ENCODE data around the gene IQCE.
A peak's percentile ranks its signal among the peaks of the same experiment; 100 is the strongest.

The IQCE gene

DNA sequence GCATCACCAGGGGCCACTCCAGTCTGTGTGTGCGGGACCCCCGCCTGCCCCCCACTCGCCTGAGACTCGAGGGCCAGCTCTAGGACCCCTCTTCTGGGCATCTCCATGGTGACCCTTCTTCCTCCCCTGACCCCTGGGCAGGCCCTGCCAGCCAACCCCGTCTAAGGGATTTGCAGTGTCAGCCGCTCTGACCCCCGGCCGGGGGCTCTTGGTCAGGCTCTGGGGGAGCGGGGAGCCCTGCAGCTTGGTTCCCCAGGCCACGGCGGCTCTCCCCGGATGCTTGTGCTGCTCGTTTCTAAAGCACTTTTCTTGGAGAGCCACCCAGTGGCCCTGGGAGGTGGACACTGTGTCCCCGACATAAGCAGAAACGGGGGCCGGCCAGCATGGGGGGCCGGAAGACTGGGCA, 78.3 kb downstream of the IQCE start:
- DNase-seq, result no peak

DNA sequence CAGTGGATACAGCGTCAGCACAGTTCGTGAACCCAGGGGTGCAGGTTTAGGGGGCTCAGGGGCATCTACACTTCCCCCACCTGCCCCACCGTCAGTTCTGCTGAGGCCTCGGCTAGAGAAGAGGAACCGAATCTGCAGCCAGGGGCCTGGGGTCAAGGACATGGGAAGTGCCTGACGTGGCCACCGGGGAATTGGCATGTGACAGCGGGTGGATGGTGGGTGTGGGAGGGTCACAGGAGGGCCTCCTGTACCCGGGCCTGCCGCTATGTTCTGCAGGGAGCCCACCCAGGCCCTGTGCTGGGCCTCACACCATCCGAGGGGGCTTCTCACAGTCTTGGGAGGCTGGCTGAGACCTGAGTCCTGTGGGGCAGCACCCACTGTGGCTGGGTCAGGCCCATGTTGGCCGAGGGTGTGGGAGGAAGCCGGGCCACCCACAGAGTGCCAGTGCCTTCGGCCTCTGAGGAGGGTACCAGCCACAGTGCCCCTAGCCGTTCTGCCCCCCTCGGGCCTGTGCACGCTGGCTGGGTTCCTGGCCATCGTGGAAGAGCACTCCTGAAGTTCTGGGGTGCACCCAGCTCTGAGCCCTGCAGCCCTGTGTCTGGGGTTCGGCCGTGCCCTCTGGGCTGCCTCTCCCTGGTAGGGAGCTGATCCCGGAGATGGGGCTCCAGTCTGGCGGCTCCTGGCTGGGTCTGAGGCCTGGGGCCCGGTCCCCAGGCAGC, 78.9 kb downstream of the IQCE start:
- no peak for DNase-seq

DNA sequence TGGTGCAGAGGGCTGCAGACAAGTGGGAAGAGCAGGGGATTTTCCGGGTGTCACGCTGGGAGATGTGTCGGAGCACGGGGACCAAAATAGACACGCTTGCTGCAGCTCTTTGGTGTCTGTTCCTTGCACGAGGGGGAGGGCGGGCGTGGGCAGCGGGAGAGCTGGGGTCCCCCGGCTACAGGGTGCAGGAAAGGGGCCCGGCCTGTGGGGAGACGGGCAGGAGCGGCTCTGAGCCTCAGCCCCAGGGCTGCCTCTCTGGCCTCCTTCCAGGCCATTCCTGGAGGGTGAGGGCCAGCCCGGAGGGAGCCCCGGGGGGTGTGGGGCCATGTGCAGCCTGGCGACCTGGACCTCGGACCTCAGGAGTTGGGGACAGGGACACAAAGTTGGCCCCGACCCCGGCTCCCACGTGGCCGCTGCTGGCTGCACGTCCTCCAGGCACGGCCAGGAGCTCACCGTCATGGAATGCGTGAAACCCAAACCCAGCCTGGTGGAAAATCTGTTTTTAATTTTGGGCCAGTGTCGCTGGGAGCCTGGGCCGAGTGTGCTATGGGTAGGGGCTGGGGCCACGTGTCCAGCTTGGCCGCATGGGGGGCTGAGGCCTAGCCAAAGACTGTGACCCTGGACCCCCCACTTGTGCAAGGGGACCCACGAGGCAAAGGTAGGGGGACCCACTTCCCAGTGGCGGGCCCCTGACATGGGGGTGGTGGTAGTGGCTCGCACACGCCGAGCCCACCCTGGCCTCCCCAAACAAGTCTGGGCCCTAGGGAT, 79.6 kb downstream of the IQCE start:
- DNase-seq, result no peak

DNA sequence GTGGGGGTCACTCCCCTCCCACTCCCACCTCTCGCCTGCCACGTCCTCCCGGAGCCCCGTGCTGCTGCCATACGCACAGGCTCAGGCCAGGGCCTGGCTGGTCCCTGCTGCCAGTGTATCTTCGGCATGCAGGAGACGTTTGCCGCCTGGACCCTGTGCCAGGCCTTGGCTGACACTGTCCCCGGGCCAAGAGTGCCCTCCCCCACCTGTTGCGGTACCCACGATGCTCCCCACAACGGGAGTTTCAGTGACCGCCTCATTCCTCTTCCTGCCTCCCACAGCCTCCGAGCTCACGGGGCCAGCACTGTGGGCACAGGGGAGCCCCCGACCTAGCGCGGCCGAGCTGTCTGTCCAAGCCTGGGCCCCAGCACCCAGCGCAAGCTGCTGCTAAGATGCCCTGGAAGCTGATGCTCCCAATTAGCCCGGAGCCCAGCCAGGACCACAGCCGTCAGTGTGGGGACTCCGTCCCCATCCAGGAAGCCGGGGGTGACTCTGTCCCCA, 80.5 kb downstream of the IQCE start:
- no peak for DNase-seq

DNA sequence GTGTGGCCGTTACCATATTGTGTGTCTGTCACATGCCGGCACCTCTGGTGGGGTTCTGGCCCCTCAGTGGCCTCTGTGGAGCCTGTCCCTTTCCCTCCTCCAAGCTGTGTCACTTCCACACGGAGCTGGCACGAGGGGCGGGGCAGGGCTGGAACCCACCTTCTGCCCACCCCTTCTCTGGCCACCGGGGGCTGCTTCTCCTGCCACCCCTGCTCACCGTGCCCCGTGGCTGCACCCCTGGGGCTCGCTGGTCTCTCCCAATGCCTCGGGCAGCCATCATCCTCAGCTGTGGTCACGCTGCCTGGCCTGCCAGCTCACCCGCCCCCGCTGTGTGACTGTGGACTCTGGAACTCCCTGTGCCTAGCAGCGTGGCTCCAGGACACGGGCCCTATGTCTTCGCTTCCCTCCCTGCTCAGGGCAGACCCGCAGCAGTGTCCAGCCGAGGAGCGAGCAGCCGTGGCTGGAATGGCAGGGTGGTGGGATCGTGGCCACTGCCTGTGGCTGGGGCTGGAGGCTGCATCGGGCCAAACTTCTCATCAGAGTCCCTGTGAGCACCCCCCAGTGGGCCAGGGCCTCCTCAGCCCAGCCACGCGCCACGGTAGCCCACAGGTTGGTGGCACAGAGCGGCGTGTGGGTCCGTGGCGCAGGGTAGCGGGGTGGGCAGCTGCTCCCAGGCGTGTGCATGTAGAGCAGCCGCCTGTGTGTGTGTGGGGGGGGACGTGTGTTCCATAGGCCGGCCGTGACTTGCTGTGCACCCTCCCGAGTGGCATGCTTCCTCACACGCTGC, 81.1 kb downstream of the IQCE start:
- DNase-seq, result no peak

DNA sequence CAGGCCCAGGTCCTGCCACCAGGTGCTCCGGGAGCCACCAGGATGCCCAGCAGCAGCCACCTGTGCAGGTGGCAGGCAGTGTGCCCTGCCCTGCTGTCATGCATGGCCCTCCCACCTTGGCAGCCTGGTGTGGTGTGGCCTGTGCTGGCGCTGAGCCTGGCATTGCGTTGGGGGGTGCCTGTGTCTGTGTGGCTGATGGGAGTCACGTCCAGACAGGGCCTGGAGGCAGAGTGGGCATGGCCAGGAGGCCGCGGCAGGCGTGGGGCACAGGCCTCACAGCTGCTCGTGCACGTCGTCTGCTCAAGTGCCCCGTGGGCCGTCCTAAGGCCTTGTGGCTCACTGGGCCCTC, 81.7 kb downstream of the IQCE start:
- no peak for DNase-seq

DNA sequence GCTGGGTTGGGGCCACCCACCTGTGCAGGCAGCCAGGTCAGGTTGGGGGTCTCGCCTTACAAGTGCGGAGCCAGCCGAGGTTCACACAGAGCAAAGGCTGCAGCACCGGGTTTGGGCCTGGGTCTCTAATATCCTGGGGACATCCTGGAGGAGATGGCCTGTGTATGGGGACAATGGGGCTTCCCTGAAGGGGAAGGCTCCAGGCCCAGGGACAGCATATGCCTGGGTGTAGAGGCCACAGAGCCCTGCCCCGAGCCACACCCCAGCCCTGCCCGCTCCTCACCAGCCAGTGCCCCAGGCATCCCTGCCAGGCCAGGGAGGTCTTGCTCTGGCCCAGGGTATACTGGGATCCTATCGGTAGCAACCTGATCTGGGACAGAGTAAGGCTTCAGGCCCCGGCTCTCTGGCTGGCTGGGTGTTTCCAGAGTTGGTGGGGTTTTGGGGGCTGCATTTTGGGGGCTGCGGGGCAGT, 82.1 kb downstream of the IQCE start:
- DNase-seq, result no peak

DNA sequence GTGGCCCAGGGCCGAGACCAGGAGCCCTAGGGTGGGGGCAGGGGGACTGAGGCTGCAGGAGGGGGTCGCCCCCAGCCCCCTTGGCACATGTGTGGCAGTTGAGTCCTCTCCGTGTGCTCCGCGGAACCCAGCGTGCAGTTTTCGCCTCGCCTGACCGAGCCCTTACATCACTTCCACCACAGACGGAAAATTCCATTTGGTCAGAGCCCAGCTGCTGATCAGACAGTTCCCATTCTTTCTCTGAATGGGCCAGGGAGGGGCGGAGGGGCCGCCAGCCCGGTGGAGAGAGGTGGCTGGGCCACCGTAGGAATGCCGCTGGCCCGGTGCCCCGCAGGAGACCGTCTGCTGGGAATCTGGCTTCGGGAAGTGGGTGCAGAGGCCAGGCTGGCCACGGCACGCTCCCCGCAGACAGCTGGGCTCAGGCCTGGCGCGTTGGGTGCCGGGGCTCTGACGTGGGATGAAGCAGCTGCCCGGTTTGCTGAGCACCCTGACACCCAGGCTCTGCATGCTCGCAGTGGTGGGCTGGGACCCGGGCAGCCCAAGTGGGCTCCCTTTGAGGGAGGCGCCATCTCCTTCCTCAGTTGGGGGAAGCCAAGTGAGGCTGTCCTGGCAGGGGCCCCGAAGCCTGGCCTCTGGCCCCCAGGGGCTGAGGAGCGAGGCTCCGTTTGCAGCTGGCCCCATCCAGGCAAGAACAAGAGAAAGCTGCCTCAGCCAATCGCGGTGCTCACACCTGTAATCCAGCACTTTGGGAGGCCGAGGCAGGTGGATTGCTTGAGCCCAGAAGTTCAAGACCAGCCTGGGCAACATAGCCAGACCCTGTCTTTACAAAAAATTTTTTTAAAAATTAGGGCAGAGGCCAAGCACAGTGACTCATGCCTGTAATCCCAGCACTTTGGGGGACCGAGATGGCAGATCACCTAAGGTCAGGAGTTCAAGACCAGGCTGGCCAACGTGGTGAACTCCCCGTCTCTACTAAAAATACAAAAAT, 82.9 kb downstream of the IQCE start:
- DNase-seq, result peak in 1 of 2 experiments; percentile 16

DNA sequence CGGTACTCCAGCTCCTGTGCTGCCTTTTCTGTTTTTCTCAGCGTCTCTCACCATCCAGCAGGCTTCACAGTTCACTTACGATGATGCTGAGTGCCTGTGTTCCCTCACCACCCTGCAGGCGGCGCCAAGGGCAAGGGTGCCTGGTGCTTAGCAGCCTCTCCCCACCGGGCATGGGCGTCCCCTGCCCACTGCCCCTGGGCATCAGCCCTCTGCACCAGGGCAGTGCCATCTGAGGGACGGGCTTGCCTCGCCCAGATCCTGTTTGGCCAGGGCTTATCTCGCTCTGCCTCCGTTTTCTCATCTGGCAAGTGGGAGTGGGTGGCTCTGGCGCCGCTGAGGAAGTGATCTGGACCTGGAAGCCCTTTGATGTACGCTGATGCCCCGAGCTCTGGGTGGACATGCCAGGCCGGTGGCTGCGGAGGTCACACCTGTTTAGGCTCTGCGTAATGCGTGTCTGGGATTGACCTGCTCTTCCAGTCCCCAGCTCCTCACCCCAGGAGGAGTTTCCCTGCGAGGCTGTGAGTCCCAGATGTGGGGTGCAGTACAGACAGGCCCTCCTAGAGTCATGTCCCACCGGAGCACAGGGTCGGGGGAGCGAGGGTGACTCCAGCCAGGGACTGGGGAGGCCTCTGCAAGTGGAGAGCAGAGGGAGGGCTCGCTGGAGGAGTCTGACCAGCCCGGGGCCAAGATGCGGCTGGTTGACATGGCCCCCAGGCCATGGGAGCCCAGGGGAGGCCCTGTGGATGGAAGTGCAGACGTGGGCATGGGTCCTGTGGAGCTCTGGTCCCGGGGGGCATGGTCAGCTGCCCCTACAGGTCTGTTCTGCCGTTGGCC, 84.8 kb downstream of the IQCE start:
- no peak for DNase-seq

DNA sequence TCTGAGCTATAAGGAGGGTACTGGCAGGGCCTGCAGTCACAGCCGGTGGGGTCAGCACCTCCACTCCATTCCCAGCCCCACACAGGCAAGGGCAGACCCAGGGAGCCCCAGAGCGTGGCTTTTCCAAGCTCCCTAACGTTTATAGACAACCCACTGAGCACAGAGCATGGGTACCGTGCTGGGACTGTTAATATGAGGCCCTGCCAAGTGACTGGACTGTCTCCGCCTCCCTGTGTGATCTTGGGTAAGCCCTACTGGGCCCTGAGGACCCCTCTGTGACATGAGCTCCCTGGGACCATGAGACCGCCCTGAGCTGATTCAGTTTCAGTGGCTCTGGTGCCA, 85.4 kb downstream of the IQCE start:
- DNase-seq, result no peak

DNA sequence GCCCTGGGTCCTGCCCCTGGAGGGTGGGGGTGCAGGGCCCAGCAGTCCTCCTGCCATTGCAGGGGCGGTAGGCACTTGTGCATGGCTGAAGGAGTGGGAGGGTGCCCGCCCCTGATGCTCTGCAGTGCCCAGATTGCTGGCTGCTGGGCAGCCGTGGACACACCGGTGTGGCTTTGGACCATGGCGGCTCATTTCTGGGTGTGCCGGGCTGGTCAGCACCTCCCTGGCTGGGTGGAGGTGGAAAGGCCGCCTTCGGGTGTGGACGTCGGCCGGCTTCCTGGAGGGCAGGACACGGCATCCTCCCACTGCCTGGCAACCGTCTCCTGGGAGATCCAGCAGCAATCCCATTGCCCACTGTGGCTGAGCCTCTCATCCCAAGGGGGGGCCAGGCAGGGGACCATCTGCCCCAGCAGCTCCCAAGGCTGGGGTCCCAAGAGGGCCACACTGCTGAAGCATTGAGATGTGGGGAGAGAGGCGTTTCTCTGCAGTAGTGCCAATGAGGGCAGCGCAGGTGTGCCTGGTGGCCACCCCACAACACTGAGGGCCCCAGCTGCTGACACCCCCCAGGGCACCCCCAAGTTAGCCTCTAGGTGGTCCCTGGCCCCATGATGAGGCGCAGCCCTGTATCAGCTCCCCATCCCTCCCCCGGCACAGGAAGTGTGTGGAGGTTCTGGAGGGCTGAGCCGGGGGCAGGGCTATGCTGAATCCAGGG, 85.9 kb downstream of the IQCE start:
- DNase-seq, result no peak

DNA sequence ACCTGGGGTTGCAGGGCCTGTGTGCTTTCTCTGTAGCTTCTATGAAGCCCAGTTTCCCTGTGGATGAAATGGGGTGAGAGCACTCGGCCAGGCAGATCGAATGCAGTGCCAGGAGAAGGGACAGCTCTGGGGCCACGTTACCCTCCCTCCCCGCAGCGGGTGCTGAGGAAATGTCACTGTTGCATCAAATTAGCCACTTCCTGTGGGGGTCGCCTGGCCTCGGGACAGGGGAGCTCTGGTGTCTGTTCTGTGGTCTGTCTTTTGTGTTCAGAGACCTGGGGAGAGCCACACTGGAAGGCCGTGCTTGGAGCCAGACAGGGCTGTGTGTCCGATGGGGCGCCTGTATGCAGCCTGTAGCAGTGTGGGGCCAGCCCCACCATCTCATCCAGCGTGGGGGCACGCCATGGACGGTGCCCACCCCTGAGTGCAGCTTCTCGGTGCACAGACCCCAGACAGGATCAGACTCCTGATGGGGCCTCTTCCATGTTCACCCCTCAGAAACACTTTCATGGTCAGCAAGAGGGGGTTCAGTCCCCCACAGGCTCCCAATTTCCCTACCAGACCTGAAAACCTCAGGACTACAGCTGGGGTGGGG, 86.6 kb downstream of the IQCE start:
- DNase-seq, result peak; percentile 15 to 19

DNA sequence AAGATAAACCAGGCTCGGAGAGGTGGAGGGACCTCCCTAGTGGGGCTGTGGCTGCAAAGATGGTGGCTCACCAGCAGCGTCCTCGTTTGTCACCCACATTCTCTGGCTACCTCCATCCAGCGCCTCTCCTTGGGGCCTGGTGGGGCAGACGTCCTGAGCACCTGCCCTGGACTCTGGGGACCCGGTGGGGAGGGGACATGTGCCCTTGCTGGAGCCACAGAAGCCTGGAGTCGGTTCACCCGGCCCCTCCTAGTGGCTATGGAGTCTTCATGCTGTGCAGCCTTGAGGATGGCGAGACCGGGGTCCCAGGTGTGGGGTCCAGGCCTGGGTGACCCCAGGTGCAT, 87.5 kb downstream of the IQCE start:
- DNase-seq, result no peak

DNA sequence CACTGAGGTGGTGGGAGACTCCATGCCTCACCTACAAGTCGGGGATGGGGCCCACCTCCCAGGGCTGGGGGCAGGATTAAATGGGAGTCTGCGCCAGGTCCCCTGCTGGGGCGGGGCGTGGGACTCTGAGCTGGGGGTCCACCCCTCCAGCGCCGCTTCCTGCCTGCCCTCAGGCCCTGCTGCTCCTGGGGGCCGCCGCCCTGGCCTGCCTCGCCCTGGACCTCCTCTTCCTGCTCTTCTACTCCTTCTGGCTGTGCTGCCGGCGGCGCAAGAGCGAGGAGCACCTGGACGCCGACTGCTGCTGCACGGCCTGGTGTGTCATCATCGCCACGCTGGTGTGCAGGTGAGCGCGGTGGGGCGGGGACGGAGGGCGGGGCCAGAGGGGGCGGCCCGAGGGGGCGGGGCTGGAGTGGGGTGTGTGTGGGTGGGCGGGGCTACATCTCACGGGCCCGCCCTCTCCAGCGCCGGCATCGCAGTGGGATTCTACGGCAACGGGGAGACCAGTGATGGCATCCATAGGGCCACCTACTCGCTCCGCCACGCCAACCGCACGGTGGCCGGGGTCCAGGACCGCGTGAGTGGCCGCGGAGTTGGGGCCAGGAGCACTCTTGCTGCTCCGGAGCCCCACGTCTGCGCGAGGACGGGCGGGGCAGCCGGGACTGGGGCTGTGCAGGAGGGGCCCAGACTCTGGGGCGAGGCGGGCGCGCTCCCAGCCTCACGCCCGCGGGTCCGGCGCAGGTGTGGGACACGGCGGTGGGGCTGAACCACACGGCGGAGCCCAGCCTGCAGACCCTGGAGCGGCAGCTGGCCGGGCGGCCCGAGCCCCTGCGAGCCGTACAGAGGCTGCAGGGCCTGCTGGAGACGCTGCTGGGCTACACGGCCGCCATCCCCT, 88.1 kb downstream of the IQCE start:
- no peak for DNase-seq

DNA sequence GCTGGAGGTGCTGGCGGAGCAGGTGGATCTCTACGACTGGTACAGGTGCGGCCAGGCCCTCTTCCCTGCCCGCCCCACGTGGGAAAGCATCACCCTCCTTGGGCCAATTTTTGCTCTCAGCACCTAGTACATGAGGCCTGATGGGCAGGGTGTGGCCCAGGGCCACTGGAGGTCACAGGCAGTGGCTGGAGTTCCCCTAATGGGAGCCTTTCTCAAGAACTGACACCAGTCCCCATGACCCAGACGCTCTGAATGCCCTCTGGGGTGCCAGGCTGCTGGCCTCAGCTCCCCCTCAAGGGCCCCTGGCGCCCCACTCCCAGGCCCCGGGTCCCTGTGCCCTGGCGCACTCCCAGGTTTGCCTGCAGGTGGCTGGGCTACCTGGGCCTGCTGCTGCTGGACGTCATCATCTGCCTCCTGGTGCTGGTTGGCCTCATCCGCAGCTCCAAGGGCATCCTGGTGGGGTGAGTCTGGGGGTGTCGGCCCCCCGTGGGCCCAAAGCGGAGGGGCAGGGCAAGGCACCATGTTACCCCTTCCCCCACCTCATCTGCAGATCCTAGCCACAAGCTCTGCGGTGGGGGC, 88.9 kb downstream of the IQCE start:
- no peak for DNase-seq

DNA sequence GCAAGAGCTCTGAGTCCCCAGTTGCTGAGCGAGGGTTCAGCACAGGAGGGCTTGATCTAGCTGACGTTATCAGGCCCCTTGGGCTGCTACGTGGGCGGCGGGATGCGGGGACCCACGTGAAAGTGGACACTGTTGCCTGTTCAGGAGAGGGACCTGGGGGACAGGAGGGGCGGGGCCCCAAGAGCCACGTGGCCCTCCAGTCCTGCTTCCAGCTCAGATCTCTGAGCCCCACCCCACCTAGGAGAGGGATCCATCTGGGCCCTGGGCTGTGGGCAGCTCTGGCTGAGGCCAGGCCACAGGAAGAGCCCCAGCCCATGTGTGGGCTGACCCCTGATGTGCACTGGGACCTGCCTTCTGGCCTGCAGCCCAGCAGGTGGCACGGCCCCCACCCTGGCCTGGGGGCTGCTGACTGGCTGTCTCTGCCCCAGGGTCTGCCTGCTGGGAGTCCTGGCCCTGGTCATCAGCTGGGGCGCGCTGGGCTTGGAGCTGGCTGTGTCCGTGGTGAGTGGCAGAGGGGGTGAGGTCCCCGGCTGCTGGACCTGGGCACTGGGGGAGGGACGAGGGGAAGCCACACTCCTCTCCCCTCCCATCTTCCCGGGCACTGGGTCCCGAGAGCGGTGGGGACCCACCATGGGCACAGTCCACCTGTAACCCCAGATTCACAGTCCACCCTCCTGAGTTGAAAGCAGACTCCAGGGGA, 90.5 kb downstream of the IQCE start:
- no peak for DNase-seq

DNA sequence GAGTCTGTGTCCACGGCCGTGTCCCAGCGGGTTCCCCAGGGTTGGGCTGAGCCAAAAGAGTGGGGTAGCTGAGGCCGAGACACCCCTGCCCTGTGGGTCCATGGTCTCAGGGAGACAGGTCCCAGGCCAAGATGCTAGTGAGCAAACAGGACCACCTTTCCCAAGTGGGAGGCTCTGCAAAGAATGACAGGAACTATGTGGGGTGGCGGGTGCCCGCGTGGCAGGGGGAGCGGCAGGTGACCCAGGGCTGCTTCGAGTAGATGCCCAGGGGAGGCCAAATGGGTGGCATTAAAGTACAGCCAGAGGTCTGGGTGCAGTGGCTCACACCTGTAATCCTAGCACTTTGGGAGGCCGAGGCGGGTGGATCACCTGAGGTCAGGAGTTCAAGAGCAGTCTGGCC, 91.2 kb downstream of the IQCE start:
- no peak for DNase-seq

DNA sequence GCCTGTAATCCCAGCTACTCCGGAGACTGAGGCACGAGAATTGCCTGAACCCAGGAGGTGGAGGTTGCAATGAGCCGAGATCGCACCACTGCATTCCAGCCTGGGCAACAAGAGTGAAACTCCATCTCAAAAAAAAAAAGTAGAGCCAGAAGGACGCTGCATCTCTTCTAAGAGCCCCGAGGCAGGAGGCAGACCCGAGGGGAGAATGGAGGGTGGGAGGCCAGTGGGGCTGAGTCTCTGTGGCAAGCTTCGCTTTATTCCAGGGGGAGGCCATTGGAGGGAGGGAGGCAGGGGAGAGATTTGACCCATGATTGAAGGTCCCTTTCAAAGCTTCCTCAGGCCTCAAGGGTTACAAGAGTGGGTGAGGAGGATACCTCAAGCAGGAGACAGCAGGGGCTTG, 91.7 kb downstream of the IQCE start:
- no peak for DNase-seq
